Putamen (tissue), 1 donor: ENCODE results near the gene KCNJ11.

Experiments
- DNase-seq: peaks from one replicate; pipeline ENCODE4 v3.0.0-alpha.2; 2016; ENCODE audit warnings: low spot score

The KCNJ11 gene

DNA sequence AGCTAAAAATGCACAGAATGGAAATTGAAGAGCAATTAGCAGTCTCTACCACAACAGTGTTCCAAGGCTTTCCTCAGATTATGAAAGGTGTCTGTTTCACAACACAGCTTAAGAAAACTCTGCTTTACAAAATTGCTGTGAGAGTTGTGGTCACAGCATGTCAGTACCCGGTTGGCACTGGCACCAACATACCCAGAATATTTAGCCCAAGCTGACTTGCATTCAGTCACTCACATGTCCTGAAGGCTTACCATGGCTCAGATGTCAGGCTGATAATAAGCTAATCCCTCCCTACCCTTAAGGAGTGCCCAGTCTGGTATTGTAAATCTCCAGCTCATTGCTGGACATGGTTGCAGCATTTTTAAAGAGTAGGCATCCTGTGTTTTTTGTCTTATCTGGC lies 22.0 kb downstream of the KCNJ11 start:
- DNase-seq = no peak

DNA sequence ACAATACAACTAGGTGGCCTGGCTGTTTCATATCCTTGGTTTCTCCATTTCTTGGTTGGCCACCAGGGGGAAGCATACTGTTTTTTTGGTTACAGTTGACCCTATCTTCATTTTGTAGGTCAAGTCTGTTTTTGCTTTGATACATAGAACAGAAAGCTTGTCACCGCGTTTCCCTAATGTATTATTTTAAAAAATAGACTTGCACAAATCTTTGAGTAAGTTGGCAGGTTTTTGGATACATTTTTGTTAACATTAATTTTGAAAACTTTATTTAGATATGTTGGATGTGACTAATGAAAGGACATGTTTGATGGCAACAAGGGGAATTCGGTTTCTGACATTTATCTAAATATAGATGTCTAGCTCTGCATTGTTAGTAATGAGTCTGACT lies 33.9 kb downstream of the KCNJ11 start:
- DNase-seq = peak; percentile 67

DNA sequence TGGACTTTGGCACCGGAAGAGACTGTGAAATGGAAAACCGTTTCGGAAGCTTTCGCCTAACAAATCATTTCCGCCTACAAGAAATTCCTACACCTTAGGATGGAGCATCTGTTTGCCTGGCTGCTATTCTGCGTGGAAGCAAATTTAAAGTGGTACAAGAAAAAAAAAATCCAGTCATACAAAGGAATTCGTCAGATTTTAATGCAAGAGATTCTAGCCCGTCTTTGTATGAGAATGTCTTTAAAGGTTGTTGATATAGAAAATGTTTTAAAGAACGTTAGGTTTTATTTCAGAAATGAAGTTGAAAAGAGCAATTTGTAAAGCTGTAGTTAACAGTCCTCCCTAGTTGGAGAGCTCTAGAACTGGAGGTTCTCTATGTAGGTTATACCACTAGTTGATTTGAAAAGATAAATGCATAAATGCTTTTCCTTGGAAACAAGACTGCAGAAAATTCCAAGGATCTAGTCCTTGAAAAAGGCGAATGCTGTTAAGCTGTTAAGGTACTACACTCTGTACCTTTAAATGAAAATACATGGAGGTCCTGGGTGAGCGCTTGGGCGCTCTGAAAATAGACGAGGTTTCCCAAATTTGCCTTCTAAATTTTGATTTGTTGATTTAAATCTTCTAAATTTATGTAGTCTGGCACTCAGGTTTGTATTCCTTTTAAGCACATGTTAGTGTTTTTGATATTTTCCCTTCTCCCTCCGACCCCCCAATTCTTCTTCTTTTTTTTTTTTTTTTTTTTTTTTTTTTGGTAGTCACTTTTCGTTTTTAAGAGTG lies 34.4 kb downstream of the KCNJ11 start:
- peak; percentile 6 for DNase-seq

GRCh38 chr11:17352950-17353820 lies 35.3 kb downstream of the KCNJ11 start:
- DNase-seq = peak; percentile 67

DNA sequence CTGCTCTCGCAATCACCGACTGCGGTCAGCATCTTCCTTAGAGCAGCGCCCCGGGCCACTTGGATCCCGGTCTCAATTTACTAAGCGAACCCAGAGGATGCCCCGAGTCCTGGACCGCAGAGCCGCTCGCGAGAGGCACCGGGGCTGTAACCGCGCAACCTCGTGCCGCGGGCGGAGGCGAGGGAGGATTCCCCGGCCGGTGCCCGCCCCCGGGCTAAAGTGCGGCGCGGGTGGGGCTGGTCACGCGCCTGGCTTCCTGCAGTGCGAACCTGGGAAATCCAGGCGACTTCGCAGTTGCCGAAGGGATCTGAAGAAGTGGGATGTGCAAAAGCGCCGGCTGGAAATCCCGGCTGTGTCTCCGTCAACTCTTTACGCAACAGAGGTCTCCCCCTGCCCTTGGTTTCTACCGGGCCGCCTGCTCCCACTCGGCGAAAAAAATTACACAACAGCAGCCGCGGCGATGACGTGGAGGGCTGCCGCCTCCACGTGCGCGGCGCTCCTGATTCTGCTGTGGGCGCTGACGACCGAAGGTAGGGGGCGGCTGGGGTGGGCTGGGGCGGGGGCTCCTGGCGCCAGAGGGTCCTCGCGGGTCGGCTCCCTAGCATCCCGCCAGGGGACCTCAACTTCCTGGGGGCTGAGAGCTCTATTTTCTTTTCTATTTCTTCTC lies 36.8 kb downstream of the KCNJ11 start, which contains the start of gene NCR3LG1:
TSS of gene NCR3LG1 (plus strand) at position 291 of the 667 bp plus-strand sequence. CDS start at position 461, 170 bp downstream.
- peak; percentile 60 for DNase-seq

DNA sequence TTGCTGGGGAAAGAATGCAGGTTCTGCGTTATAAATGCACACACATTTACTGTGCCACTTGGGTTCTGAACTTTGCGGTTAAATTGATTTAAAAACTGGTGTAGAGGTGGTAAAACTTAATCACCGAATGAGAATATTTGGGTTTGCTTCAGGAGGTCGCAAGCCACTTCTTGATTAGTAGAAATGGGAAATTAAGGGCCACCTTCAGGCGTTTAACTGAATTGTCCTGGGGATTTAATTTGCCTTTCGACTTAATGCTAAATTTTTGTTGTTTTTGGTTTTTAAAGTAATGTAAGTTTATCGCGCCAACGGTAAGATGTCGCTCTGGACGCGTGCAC lies 37.3 kb downstream of the KCNJ11 start:
- no peak for DNase-seq

GRCh38 chr11:17350455-17351171 lies 37.8 kb downstream of the KCNJ11 start:
- peak; percentile 6 for DNase-seq

DNA sequence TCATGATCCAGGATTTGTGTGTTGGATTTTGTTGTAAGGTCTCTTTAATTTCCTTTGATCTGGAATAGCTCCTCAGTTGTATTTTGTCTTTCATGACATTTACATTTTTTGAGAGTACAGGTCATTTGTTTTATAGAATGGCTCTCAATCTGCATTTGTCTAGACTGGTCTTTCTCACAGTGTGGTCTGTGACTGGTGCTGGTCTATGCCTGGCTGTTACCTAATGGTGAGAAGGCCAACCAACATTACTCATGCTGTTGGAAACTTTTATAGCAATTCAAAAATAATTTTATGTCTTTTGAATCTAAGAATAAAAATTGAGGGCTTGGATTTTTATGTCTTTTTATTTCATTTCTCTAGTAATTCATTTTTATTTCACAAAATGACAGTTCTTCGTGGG lies 40.8 kb downstream of the KCNJ11 start:
- DNase-seq = no peak

GRCh38 chr11:17343907-17344306 lies 44.6 kb downstream of the KCNJ11 start:
- no peak for DNase-seq

GRCh38 chr11:17343257-17343656 lies 45.2 kb downstream of the KCNJ11 start:
- DNase-seq = no peak
